ENCODE measurements around the gene PRKCD.
A peak's percentile ranks its signal among the peaks of the same experiment; 100 is the strongest.
"Not testable (repeated sequence)": the region's sequence is repeated elsewhere in the genome, so short reads cannot be mapped to it uniquely, and the experiment has no call there.

Gene PRKCD

GRCh38 chr3:53139906-53140846 is 20.8 kb upstream of the PRKCD start:
- no peak for DNase-seq (ENCODE audit: low read depth)

GRCh38 chr3:53140847-53141845 is 19.9 kb upstream of the PRKCD start:
- peak; percentile 85 for DNase-seq (ENCODE audit: low read depth)

GRCh38 chr3:53142986-53143385 is 18.0 kb upstream of the PRKCD start:
- no peak for DNase-seq (ENCODE audit: low read depth)

GRCh38 chr3:53144446-53144845 is 16.6 kb upstream of the PRKCD start:
- no peak for DNase-seq (ENCODE audit: low read depth)

- no peak for DNase-seq (ENCODE audit: low read depth)
Observed at GRCh38 chr3:53144862-53145712, 15.9 kb upstream of the PRKCD start.

- DNase-seq (ENCODE audit: low read depth), result no peak
Observed at GRCh38 chr3:53145713-53146080, 15.3 kb upstream of the PRKCD start.

GRCh38 chr3:53146319-53146891 is 14.6 kb upstream of the PRKCD start:
- no peak for DNase-seq (ENCODE audit: low read depth)

GRCh38 chr3:53147151-53147902 is 13.7 kb upstream of the PRKCD start:
- DNase-seq (ENCODE audit: low read depth), result no peak

GRCh38 chr3:53147903-53148400 is 13.1 kb upstream of the PRKCD start:
- DNase-seq (ENCODE audit: low read depth), result no peak

- DNase-seq (ENCODE audit: low read depth), result no peak
Observed at GRCh38 chr3:53149006-53149690, 11.9 kb upstream of the PRKCD start.

GRCh38 chr3:53149699-53150098 is 11.3 kb upstream of the PRKCD start:
- DNase-seq (ENCODE audit: low read depth), result no peak

GRCh38 chr3:53150247-53151085 is 10.5 kb upstream of the PRKCD start:
- peak; percentile 59 for DNase-seq (ENCODE audit: low read depth)

GRCh38 chr3:53151086-53151438 is 9.9 kb upstream of the PRKCD start:
- DNase-seq (ENCODE audit: low read depth), result not testable (repeated sequence)

GRCh38 chr3:53151465-53151864 is 9.5 kb upstream of the PRKCD start:
- no peak for DNase-seq (ENCODE audit: low read depth)

- no peak for DNase-seq (ENCODE audit: low read depth)
Observed at GRCh38 chr3:53151870-53152660, 8.9 kb upstream of the PRKCD start.

- DNase-seq (ENCODE audit: low read depth), result no peak
Observed at GRCh38 chr3:53153264-53153823, 7.7 kb upstream of the PRKCD start.

- DNase-seq (ENCODE audit: low read depth), result no peak
Observed at GRCh38 chr3:53153980-53154379, 7.0 kb upstream of the PRKCD start.

- DNase-seq (ENCODE audit: low read depth), result no peak
Observed at GRCh38 chr3:53154881-53155285, 6.1 kb upstream of the PRKCD start.

Measured in ELR (cell line).